GM23338 (cell line): Measurements from ENCODE around the gene ACSS3. TPM values are rescaled to one million over a fixed set of nuclear protein-coding genes. Genes with fewer than 3 reads are reported as not detected.

ENCODE experiments used
- ATAC-seq: fragments of 200-7000 bp; cut with Tn5 transposase; 3 replicates; pipeline ENCODE4 v1.9.1; 2020
- DNase-seq: peaks from one replicate; pipeline ENCODE4 v3.0.0-alpha.2; 2015; ENCODE audit warnings: low spot score
- H2AFZ ChIP-seq: fragments of 200-600 bp; sonication (generic); 2 replicates; pipeline ENCODE4 v1.8.0; 2016; ENCODE audit warnings: antibody characterized with exemption, mild to moderate bottlenecking, moderate library complexity
- H3F3A ChIP-seq: fragments of 200-600 bp; sonication (generic); replicated peaks from 2 replicates; pipeline ENCODE4 v1.8.0; 2017; ENCODE audit warnings: antibody characterized with exemption, mixed run types, low read depth
- H3K27ac ChIP-seq: fragments of 200-600 bp; sonication (generic); 2 replicates; pipeline ENCODE4 v1.6.1; 2016; ENCODE audit warnings: low read depth
- H3K27me3 ChIP-seq: fragments of 200-600 bp; sonication (generic); 2 replicates; pipeline ENCODE4 v1.8.0; 2016; ENCODE audit warnings: mild to moderate bottlenecking, mixed run types, moderate library complexity; ENCODE audit not compliant: insufficient read depth
- H3K36me3 ChIP-seq: fragments of 200-600 bp; sonication (generic); 2 replicates; pipeline ENCODE4 v1.8.0; 2016; ENCODE audit warnings: mild to moderate bottlenecking; ENCODE audit not compliant: insufficient read depth
- H3K4me1 ChIP-seq: fragments of 200-600 bp; sonication (generic); 2 replicates; pipeline ENCODE4 v1.8.0; 2016; ENCODE audit warnings: mild to moderate bottlenecking, moderate library complexity; ENCODE audit not compliant: insufficient read depth
- H3K4me2 ChIP-seq: fragments of 200-600 bp; sonication (generic); 2 replicates; pipeline ENCODE4 v1.7.1; 2017; ENCODE audit warnings: mixed run types
- H3K4me3 ChIP-seq: fragments of 200-600 bp; sonication (generic); 2 replicates; pipeline ENCODE4 v1.6.1; 2016; ENCODE audit warnings: mixed run types
- H3K79me2 ChIP-seq: fragments of 200-600 bp; sonication (generic); replicated peaks from 2 replicates; pipeline ENCODE4 v1.8.0; 2017; ENCODE audit warnings: mild to moderate bottlenecking; ENCODE audit not compliant: insufficient read depth
- H3K9me2 ChIP-seq: fragments of 200-600 bp; sonication (generic); 2 replicates; pipeline ENCODE4 v1.8.0; 2017; ENCODE audit not compliant: insufficient read depth
- H4K20me1 ChIP-seq: fragments of 200-600 bp; sonication (generic); replicated peaks from 2 replicates; pipeline ENCODE4 v1.8.0; 2017; ENCODE audit warnings: mild to moderate bottlenecking; ENCODE audit not compliant: insufficient read depth
- H3K27ac Mint-ChIP-seq: 2 replicates; pipeline ENCODE4 v1.8.0; 2020; ENCODE audit warnings: inconsistent platforms, mild to moderate bottlenecking, moderate library complexity, mixed read lengths
- H3K27me3 Mint-ChIP-seq: 3 replicates; pipeline ENCODE4 v1.8.0; 2022; ENCODE audit warnings: low read depth, mild to moderate bottlenecking, moderate library complexity, mixed read lengths, inconsistent platforms; ENCODE audit not compliant: insufficient read depth, poor library complexity
- H3K36me3 Mint-ChIP-seq: 3 replicates; pipeline ENCODE4 v1.8.0; 2021; ENCODE audit warnings: low read depth, mild to moderate bottlenecking, inconsistent platforms, moderate library complexity, mixed read lengths
- H3K4me1 Mint-ChIP-seq: 3 replicates; pipeline ENCODE4 v1.8.0; 2020; ENCODE audit warnings: mild to moderate bottlenecking, inconsistent platforms, mixed read lengths
- H3K4me3 Mint-ChIP-seq: 3 replicates; pipeline ENCODE4 v1.8.0; 2021; ENCODE audit warnings: moderate library complexity, mild to moderate bottlenecking, inconsistent platforms, mixed read lengths
- H3K9me3 Mint-ChIP-seq: 3 replicates; pipeline ENCODE4 v1.8.0; 2020; ENCODE audit warnings: moderate library complexity, mild to moderate bottlenecking, inconsistent platforms, mixed read lengths
- CREB1 ChIP-seq: fragments of 250-450 bp; sonication (Bioruptor Pico); IDR thresholded peaks from 2 replicates; pipeline ENCODE4 v1.5.0; 2020; ENCODE audit warnings: low read depth, mild to moderate bottlenecking, moderate library complexity
- EZH2 ChIP-seq: fragments of 200-600 bp; sonication (generic); IDR thresholded peaks from one replicate; pipeline ENCODE4 v1.8.0; 2017; ENCODE audit warnings: antibody characterized with exemption, mild to moderate bottlenecking, low read depth; ENCODE audit not compliant: unreplicated experiment
- EZH2phosphoT487 ChIP-seq: fragments of 200-600 bp; sonication (generic); IDR thresholded peaks from one replicate; pipeline ENCODE4 v1.8.1; 2018; ENCODE audit warnings: antibody characterized with exemption; ENCODE audit not compliant: unreplicated experiment
- JUNB ChIP-seq: IDR thresholded peaks from one replicate; pipeline ENCODE4 v1.6.1; 2016; ENCODE audit warnings: antibody characterized with exemption; ENCODE audit not compliant: unreplicated experiment
- NANOG ChIP-seq: IDR thresholded peaks from 2 replicates; pipeline ENCODE4 v1.6.1; 2016; ENCODE audit warnings: antibody characterized with exemption, borderline replicate concordance
- POLR2AphosphoS5 ChIP-seq: IDR thresholded peaks from 2 replicates; pipeline ENCODE4 v1.6.1; 2016; ENCODE audit warnings: antibody characterized with exemption, low read depth
- STAT1 ChIP-seq: IDR thresholded peaks from one replicate; pipeline ENCODE4 v1.6.1; 2016; ENCODE audit warnings: antibody characterized with exemption; ENCODE audit not compliant: unreplicated experiment
- ZNF114 ChIP-seq: fragments of 250-450 bp; sonication (Bioruptor Pico); IDR thresholded peaks from 2 replicates; pipeline ENCODE4 v1.5.0; 2020; ENCODE audit warnings: mild to moderate bottlenecking, moderate library complexity
- ZNF331 ChIP-seq: fragments of 250-450 bp; sonication (Bioruptor Pico); IDR thresholded peaks from 2 replicates; pipeline ENCODE4 v1.5.0; 2020; ENCODE audit warnings: low read depth, mild to moderate bottlenecking, moderate library complexity
- polyA plus RNA-seq: library from polyadenylated mRNA; unstranded; fragments of >200 nt; fragmentation: Nextera tagmentation; extraction: Ambion mirVana; gene quantifications from 2 replicates; pipeline ENCODE4 v1.2.1, GENCODE V29; 2016
- total RNA-seq: library from RNA; depleted of rRNA; stranded (reverse); fragments of >200 nt; shearing (Covaris generic); gene quantifications from 2 replicates; pipeline ENCODE4 v1.2.3, GENCODE V29; 2014
- TF ChIP-seq, protein P1 (sequence below): IDR thresholded peaks from 2 replicates; pipeline ENCODE4 v1.6.1; 2016; ENCODE audit warnings: antibody characterized with exemption
- TF ChIP-seq, protein P2 (sequence below): IDR thresholded peaks from one replicate; pipeline ENCODE4 v1.6.1; 2018; ENCODE audit warnings: antibody characterized with exemption; ENCODE audit not compliant: unreplicated experiment
- TF ChIP-seq, protein P3 (sequence below): fragments of 250-450 bp; sonication (Bioruptor Pico); IDR thresholded peaks from 2 replicates; pipeline ENCODE4 v1.5.0; 2020; ENCODE audit warnings: mild to moderate bottlenecking, moderate library complexity
- TF ChIP-seq, protein P4 (sequence below), 2 experiments: fragments of 200-600 bp in 1 of 2; sonication (generic) in 1 of 2; conservative IDR thresholded peaks; 2 replicates each; pipeline versions ENCODE4 v1.5.1 to v1.6.1; 2016 to 2017; ENCODE audit warnings: antibody characterized with exemption in 2 of 2, low read depth in 2 of 2, mild to moderate bottlenecking in 2 of 2, moderate library complexity in 1 of 2

ACSS3 gene
- total and polyA plus RNA-seq, 2 experiments from 2014 or later: 7.4 to 28.9 TPM

DNA sequence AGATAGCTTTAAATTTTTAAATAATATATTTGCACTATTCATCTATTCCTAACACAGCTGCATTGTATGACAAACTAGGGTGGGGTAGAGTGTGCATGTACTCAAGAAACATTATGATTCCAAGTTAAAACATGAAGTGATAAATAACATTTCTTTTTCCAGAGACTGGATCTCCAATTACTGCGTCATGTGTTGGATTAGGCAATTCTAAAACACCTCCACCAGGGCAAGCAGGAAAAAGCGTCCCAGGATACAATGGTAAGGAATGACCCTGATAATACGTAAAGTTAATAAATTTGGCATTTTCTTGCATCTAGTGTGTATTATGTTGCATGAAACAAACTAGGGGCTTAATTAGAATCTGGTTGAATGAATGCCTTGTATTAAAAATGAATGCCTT lies 138.9 kb downstream of the ACSS3 start:
- no peak for ATAC-seq
- no peaks in the 10 kb centered on the region for H3K27me3 Mint-ChIP-seq

More for the DNA sequence above, 138.9 kb downstream of the ACSS3 start:
- Histone ChIP-seq H3K27me3 (no peaks in the 10 kb centered on the region), H3K4me3 (no peak overlapping the region), H2AFZ (no peak overlapping the region), H4K20me1 (no peaks in the 10 kb centered on the region), H3K4me2 (no peak overlapping the region), H3F3A (no peaks in the 10 kb centered on the region), H3K27ac (no peak overlapping the region), H3K9me2 (no peaks in the 10 kb centered on the region), H3K79me2 (no peaks in the 10 kb centered on the region), H3K36me3 (no peaks in the 10 kb centered on the region), H3K4me1 (peaks cover 6% of the 10 kb centered on the region)
- TF ChIP-seq EZH2 (no peak), CREB1 (CRISPR knock-in tag) (no peak), ZNF114 (CRISPR knock-in tag) (no peak), POLR2AphosphoS5 (no peak), STAT1 (no peak), JUNB (no peak), ZNF331 (CRISPR knock-in tag) (no peak), NANOG (no peak), EZH2phosphoT487 (no peak)
- TF ChIP-seq, protein P1, sequence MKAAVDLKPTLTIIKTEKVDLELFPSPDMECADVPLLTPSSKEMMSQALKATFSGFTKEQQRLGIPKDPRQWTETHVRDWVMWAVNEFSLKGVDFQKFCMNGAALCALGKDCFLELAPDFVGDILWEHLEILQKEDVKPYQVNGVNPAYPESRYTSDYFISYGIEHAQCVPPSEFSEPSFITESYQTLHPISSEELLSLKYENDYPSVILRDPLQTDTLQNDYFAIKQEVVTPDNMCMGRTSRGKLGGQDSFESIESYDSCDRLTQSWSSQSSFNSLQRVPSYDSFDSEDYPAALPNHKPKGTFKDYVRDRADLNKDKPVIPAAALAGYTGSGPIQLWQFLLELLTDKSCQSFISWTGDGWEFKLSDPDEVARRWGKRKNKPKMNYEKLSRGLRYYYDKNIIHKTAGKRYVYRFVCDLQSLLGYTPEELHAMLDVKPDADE: no peak
- TF ChIP-seq, protein P2, sequence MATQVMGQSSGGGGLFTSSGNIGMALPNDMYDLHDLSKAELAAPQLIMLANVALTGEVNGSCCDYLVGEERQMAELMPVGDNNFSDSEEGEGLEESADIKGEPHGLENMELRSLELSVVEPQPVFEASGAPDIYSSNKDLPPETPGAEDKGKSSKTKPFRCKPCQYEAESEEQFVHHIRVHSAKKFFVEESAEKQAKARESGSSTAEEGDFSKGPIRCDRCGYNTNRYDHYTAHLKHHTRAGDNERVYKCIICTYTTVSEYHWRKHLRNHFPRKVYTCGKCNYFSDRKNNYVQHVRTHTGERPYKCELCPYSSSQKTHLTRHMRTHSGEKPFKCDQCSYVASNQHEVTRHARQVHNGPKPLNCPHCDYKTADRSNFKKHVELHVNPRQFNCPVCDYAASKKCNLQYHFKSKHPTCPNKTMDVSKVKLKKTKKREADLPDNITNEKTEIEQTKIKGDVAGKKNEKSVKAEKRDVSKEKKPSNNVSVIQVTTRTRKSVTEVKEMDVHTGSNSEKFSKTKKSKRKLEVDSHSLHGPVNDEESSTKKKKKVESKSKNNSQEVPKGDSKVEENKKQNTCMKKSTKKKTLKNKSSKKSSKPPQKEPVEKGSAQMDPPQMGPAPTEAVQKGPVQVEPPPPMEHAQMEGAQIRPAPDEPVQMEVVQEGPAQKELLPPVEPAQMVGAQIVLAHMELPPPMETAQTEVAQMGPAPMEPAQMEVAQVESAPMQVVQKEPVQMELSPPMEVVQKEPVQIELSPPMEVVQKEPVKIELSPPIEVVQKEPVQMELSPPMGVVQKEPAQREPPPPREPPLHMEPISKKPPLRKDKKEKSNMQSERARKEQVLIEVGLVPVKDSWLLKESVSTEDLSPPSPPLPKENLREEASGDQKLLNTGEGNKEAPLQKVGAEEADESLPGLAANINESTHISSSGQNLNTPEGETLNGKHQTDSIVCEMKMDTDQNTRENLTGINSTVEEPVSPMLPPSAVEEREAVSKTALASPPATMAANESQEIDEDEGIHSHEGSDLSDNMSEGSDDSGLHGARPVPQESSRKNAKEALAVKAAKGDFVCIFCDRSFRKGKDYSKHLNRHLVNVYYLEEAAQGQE: no peak
- TF ChIP-seq, protein P3, sequence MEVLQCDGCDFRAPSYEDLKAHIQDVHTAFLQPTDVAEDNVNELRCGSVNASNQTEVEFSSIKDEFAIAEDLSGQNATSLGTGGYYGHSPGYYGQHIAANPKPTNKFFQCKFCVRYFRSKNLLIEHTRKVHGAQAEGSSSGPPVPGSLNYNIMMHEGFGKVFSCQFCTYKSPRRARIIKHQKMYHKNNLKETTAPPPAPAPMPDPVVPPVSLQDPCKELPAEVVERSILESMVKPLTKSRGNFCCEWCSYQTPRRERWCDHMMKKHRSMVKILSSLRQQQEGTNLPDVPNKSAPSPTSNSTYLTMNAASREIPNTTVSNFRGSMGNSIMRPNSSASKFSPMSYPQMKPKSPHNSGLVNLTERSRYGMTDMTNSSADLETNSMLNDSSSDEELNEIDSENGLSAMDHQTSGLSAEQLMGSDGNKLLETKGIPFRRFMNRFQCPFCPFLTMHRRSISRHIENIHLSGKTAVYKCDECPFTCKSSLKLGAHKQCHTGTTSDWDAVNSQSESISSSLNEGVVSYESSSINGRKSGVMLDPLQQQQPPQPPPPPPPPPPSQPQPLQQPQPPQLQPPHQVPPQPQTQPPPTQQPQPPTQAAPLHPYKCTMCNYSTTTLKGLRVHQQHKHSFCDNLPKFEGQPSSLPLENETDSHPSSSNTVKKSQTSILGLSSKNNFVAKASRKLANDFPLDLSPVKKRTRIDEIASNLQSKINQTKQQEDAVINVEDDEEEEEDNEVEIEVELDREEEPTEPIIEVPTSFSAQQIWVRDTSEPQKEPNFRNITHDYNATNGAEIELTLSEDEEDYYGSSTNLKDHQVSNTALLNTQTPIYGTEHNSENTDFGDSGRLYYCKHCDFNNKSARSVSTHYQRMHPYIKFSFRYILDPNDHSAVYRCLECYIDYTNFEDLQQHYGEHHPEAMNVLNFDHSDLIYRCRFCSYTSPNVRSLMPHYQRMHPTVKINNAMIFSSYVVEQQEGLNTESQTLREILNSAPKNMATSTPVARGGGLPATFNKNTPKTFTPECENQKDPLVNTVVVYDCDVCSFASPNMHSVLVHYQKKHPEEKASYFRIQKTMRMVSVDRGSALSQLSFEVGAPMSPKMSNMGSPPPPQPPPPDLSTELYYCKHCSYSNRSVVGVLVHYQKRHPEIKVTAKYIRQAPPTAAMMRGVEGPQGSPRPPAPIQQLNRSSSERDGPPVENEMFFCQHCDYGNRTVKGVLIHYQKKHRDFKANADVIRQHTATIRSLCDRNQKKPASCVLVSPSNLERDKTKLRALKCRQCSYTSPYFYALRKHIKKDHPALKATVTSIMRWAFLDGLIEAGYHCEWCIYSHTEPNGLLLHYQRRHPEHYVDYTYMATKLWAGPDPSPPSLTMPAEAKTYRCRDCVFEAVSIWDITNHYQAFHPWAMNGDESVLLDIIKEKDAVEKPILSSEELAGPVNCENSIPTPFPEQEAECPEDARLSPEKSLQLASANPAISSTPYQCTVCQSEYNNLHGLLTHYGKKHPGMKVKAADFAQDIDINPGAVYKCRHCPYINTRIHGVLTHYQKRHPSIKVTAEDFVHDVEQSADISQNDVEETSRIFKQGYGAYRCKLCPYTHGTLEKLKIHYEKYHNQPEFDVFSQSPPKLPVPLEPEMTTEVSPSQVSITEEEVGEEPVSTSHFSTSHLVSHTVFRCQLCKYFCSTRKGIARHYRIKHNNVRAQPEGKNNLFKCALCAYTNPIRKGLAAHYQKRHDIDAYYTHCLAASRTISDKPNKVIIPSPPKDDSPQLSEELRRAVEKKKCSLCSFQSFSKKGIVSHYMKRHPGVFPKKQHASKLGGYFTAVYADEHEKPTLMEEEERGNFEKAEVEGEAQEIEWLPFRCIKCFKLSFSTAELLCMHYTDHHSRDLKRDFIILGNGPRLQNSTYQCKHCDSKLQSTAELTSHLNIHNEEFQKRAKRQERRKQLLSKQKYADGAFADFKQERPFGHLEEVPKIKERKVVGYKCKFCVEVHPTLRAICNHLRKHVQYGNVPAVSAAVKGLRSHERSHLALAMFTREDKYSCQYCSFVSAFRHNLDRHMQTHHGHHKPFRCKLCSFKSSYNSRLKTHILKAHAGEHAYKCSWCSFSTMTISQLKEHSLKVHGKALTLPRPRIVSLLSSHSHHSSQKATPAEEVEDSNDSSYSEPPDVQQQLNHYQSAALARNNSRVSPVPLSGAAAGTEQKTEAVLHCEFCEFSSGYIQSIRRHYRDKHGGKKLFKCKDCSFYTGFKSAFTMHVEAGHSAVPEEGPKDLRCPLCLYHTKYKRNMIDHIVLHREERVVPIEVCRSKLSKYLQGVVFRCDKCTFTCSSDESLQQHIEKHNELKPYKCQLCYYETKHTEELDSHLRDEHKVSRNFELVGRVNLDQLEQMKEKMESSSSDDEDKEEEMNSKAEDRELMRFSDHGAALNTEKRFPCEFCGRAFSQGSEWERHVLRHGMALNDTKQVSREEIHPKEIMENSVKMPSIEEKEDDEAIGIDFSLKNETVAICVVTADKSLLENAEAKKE (CRISPR knock-in tag): no peak
- TF ChIP-seq, protein P4, sequence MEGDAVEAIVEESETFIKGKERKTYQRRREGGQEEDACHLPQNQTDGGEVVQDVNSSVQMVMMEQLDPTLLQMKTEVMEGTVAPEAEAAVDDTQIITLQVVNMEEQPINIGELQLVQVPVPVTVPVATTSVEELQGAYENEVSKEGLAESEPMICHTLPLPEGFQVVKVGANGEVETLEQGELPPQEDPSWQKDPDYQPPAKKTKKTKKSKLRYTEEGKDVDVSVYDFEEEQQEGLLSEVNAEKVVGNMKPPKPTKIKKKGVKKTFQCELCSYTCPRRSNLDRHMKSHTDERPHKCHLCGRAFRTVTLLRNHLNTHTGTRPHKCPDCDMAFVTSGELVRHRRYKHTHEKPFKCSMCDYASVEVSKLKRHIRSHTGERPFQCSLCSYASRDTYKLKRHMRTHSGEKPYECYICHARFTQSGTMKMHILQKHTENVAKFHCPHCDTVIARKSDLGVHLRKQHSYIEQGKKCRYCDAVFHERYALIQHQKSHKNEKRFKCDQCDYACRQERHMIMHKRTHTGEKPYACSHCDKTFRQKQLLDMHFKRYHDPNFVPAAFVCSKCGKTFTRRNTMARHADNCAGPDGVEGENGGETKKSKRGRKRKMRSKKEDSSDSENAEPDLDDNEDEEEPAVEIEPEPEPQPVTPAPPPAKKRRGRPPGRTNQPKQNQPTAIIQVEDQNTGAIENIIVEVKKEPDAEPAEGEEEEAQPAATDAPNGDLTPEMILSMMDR (conservative IDR thresholded peaks at IDR 0.05; ENCODE audit: low read depth in 2 of 2): no peak
- H3K27ac Mint-ChIP-seq: no peak overlapping the region
- peaks cover 9% of the 10 kb centered on the region for H3K4me1 Mint-ChIP-seq
- DNase-seq: no peak
- no peaks in the 10 kb centered on the region for H3K9me3 Mint-ChIP-seq
- no peak overlapping the region for H3K4me3 Mint-ChIP-seq
- H3K36me3 Mint-ChIP-seq: no peaks in the 10 kb centered on the region; the same call in 2 of the 3 replicates
